D721Med (cell line): ENCODE measurements around the gene STARD9.
A peak's percentile ranks its signal among the peaks of the same experiment; 100 is the strongest.
"Not testable (repeated sequence)": the region's sequence is repeated elsewhere in the genome, so short reads cannot be mapped to it uniquely, and the experiment has no call there.

ENCODE experiments used
- DNase-seq: peaks from one replicate; pipeline ENCODE4 v3.0.0; 2011; ENCODE audit warnings: low spot score; ENCODE audit not compliant: insufficient read length
- FAIRE-seq: peaks from 2 replicates; lab custom pipeline; 2011; peaks lifted over from hg19 to GRCh38; lab: Jason Lieb, UNC
- CTCF ChIP-seq: IDR thresholded peaks from 2 replicates; pipeline ENCODE4 v1.5.1; 2012; ENCODE audit warnings: mild to moderate bottlenecking, control low read depth; ENCODE audit not compliant: insufficient read depth; ENCODE audit errors: missing control alignments

The STARD9 gene

GRCh38 chr15:42670451-42670850, 95.0 kb downstream of the STARD9 start:
- no peak for TF ChIP-seq CTCF
- FAIRE-seq = peak; percentile 38
- no peak for DNase-seq

GRCh38 chr15:42672444-42672843, 97.0 kb downstream of the STARD9 start:
- DNase-seq = no peak
- no peak for TF ChIP-seq CTCF
- no peak for FAIRE-seq

DNA sequence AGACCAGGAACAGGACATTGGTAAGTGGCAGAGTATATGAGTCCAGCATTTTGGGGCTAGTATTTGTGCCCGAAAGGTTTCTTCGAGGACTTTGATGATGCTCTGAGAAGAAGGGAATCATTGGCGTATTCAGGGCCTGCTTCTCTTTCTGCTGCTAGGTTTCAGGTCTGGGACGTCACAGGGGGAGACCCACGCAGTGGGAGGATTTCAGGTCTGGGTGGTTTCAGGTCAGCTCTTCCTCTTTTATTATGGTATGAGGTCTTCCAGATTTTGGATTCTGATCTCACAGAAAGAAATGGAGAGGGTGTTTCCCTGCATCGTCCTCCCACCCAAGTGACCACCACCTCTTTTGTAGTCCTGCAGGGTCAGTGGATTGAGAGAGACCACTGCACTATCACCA, 99.1 kb downstream of the STARD9 start:
- DNase-seq (no peak), FAIRE-seq (no peak)
- TF ChIP-seq CTCF = no peak

GRCh38 chr15:42675021-42675420, 99.6 kb downstream of the STARD9 start:
- no peak for DNase-seq
- FAIRE-seq = no peak
- no peak for TF ChIP-seq CTCF

- TF ChIP-seq CTCF = no peak
- no peak for FAIRE-seq
- DNase-seq = no peak
These were observed 104.1 kb downstream of the STARD9 start for GRCh38 chr15:42679285-42680141.

DNA sequence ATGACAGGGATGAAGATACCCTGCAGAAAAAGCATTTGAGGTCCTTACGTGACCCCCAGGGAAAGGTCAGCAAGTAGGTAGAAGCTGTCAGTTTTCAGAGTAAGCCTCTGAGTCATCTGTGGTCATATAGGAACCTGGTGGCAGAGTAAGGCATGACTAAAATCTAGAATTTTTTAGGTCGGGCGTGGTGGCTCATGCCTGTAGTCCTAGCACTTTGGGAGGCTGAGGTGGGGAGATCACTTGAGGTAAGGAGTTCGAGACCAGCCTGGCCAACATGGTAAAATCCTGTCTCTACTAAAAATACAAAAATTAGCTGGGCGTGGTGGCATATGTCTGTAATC, 104.7 kb downstream of the STARD9 start:
- not testable (repeated sequence) for DNase-seq, FAIRE-seq

DNA sequence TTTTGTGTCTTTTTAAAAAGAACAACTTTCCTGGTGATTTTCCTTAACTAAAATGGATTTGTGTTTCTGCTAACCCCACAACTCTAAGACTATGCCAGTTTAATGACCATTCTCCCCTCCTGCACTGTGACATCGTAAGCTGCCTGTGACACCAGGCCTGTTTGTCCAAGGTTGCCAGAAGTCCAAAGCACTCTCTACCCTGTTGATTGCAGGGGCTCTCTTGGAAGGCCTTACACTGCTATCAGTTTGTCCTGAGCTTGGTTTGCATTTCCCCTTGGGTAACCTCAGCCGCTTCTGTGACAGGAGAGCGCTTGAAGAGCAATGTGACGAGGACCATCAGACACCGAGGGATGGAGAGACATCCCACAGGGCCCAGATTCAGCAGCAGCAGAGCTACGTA, 105.7 kb downstream of the STARD9 start:
- DNase-seq = no peak
- no peak for TF ChIP-seq CTCF
- FAIRE-seq = no peak

DNA sequence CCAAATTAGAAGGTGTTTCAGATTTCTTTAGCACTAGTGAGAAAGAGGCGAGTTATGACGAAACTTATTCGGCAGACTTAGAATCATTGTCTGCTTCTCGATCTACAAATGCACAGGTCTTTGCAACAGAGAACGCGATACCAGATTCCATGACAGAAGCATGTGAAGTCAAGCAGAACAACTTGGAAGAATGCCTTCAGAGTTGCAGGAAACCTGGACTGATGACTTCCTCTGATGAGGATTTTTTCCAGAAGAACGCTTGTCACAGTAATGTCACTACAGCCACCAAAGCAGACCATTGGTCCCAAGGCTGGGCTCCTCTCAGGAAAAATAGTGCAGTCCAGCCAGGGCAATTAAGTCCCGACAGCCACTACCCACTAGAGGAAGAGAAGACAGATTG, 110.9 kb downstream of the STARD9 start:
- FAIRE-seq = no peak
- TF ChIP-seq CTCF = no peak
- no peak for DNase-seq
